SW480 (cell line): ENCODE data around the gene TRAPPC10.

Experiments
- DNase-seq: peaks from one replicate; pipeline ENCODE4 v3.0.0-alpha.2; 2016; ENCODE audit warnings: low spot score

The TRAPPC10 gene

DNA sequence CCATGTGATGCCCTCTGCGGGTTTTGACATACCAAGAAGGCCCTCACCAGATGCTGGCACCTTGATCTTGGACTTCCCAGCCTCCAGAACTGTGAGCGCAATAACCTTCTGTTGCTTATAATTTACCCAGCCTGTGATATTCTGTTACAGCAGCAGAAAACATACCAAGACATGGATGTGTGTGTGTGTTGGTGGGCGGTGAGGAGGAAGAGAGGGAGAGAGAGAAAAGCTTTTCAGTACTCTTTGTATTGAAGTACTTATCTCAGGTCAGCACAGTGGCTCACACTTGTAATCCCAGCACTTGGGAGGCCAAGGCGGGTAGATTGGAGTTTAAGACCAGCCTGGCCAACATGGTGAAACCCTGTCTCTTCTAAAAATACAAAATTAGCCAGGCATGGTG is 23.1 kb downstream of the TRAPPC10 start:
- DNase-seq, result no peak

DNA sequence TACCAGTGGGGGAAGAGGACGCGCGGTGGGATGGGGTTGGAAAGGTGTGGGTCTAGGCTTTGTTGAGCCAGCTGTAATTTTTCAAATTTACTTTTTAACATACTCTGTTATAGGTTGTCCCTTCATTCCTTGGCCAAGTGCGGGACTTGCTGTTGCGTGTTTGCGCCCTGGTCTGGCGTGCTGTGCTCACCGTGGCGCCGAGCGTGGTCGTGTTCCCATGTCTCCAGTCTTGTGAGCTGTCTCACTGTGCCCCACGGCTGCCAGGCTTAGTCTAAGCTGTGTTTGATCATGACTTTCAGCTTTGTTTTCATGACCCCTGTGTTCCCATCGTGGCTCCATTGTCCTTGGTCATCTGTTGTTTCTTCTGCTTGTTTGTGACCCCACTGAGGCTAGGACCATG is 26.0 kb downstream of the TRAPPC10 start:
- DNase-seq, result no peak

GRCh38 chr21:44039828-44040227 is 27.7 kb downstream of the TRAPPC10 start:
- DNase-seq, result no peak

GRCh38 chr21:44043613-44044012 is 31.5 kb downstream of the TRAPPC10 start:
- no peak for DNase-seq

DNA sequence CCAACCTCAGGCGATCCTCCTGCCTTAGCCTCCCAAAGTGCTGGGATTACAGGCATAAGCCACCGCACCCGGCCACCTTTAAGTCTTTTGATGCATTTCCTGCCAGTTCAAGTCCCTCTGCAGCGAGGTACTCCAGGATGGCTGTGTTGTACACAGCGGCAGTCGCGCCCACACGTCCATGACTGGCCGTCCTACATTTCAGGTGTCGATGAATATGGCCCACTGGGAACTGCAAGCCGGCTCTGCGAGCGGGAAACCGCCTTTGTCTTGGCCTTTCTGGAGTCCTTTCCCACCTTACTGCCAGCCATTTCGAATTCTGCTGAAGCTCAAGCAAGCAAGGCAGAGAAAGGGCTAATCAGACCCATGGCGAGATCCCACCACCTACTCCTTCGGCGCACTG is 34.6 kb downstream of the TRAPPC10 start:
- no peak for DNase-seq

- no peak for DNase-seq
These were observed 36.0 kb downstream of the TRAPPC10 start for GRCh38 chr21:44047996-44048560.

DNA sequence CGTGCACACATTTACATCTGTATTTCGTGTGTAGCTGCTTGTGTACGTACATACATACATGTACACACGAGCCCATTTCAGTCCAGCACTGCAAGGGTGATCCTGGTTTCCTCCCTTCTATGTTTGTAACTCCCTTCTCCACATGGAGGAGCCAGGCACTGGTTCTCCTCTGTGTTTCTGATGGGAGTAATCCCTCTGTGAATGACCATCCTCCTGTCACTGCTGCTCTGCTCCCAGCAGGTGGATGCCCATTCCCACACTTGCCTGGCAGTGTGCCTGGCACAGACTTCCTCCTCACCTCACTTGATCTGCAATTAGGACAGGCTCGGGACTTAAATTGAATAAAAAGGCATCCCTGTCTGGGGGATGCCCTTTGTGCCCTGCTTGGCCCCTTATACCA is 37.1 kb downstream of the TRAPPC10 start:
- DNase-seq, result no peak

DNA sequence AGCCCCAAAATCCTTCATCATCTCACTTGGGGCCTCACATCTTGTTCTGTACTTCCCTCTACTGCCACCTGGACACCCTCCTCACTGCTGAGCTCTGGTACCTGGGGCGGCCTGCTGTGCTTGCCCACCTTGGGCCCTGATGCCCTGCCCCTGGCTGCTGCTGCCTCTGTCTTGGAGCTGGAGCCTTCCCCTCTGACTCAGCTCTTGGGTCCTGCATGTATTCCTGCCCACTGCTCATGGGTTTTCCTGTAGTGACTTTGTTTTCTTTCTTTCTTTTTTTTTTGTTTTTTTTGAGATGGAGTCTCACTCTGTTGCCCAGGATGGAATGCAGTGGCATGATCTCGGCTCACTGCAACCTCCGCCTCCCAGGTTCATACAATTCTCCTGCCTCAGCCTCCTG is 37.5 kb downstream of the TRAPPC10 start:
- no peak for DNase-seq

GRCh38 chr21:44050276-44050675 is 38.2 kb downstream of the TRAPPC10 start:
- no peak for DNase-seq

GRCh38 chr21:44051462-44051941 is 39.4 kb downstream of the TRAPPC10 start:
- DNase-seq, result no peak

- DNase-seq, result no peak
These were observed 40.1 kb downstream of the TRAPPC10 start for GRCh38 chr21:44052071-44052829.

- DNase-seq, result no peak
These were observed 40.7 kb downstream of the TRAPPC10 start for GRCh38 chr21:44052830-44053226.

DNA sequence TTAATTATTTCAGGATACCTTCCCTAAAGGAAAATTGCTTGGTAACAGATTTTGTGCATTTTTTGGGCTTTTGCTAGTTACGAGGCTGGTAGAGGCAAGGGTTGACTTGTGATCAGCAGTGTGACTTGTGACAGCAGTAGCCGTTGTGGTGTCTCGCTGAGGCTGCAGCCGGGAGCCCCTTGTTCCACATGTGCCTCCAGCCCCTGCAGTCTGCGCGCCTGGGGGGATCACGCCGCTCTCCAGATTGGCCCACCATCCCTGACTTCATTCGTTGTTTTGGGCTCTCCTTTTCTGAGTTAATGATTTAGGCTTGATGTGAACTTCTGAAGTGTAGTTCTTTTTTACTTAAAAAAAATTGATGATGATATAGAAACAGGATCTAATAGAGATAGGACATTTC is 41.5 kb downstream of the TRAPPC10 start:
- DNase-seq, result no peak

DNA sequence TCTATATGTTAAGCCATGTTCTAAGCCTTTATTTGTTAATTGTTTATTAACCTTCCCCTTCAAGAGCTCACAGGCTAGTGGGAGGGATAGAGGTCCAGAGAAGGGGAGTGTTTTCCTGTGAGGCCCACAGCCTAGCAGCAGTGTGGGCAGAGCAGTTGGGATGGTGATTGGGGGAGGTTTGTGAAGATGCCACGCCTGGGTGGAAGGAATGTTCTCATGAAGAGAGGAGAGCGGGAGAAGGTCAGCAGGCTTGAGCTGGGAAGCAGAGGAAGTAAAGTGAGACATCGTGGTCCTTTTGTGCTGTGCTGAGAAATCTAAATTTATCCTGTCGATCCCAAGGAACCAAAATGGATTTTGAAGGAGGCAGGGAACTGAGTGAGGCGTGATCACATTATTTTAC is 42.6 kb downstream of the TRAPPC10 start:
- no peak for DNase-seq

- DNase-seq, result no peak
These were observed 44.9 kb downstream of the TRAPPC10 start for GRCh38 chr21:44057055-44057454.

GRCh38 chr21:44057960-44058651 is 46.0 kb downstream of the TRAPPC10 start:
- no peak for DNase-seq

DNA sequence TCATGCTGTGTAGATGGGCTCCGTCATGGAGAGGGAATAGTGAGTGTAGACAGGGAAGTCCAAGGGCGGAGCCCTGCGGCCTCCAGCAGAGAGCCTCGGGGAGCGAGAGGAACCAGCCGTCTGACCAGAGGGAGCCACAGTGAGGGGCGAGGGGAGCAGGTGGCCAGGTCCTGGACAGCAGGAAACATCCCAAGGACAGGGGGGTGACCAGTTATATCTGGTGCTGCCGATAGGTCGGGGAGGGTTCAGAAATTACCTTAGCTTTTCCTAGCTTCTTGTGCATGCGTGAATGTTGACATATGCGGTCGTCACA is 46.5 kb downstream of the TRAPPC10 start:
- DNase-seq, result no peak

GRCh38 chr21:44058981-44059380 is 46.9 kb downstream of the TRAPPC10 start:
- DNase-seq, result no peak

- no peak for DNase-seq
These were observed 47.6 kb downstream of the TRAPPC10 start for GRCh38 chr21:44059710-44060109.

DNA sequence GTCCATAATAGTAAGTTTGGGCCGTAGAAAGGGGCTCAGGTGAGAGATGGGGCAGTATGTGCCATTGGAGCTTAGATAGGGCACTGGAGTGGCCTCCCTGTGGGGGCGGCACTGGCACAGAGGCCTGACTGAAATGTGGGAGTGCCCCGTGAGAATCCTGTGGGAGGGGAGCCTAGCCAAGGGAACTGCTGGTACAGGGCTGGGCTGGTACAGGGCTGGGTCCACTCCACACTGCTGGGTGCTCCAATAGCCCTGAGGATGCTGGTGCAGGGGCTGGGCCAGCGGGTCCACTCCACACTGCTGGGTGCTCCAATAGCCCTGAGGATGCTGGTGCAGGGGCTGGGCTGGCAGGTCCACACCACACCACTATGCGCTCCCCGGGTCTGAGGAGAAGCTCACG is 50.3 kb downstream of the TRAPPC10 start:
- DNase-seq, result no peak

- DNase-seq, result no peak
These were observed 51.2 kb downstream of the TRAPPC10 start for GRCh38 chr21:44063151-44063912.

DNA sequence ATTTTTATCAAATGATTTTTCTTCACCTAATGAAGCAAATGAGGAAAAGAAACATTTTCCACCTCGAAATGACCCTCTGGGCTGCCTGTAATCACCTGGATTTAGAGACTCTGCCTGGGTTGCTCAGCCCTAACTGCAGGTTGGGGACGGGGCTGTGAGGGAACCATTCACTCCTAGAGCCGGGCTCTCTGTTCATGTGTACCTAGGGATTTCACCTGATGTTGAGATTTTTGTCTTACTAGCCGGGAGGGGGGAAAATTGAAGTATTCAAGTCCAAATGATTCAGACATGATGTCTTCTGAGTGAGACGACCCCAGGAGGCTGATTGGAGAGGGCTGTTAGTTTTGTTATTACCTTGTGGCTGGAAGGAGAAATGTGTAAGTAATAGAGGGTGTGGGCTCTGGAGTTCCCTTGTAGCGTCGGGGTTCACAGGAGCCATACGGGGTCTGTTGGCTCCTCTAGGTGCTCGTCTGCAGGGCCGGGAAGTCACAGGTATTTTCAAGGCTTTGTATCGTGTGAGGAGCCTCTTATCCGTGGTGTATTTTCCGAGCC is 52.8 kb downstream of the TRAPPC10 start:
- no peak for DNase-seq
